ENCODE measurements around the gene SGCA.

Gene SGCA

DNA sequence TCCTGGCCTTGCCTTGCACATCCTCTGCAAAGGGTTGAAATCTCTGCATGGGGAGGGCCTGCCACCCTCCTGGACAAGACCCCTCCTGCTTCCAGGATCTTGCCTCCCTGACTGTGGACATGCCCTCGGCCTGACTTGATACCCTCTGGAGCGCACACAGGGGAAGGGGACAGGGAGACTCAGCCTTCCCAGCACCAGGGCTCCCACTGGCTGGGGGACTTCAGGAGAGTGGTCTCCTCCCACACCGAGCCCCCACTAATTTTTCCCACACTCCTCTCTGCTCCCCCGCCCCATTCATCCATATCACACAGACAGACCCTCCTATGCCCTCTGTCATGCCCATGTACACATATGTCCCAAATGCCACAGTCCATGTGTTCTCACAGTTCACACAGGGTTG is 14.3 kb downstream of the SGCA start:
- Histone ChIP-seq H3K4me3 (no peak overlapping the region), H3K9me3 (ENCODE audit: low read depth, low read length) (no peaks in the 10 kb centered on the region), H3K27ac (no peak overlapping the region), H3K9ac (ENCODE audit: insufficient read length) (no peak overlapping the region), H3K36me3 (ENCODE audit: insufficient read depth, low read length) (no peaks in the 10 kb centered on the region)
- no peak for DNase-seq (ENCODE audit: low read depth, low spot score)
- no peak for TF ChIP-seq EZH2 (IDR thresholded peaks at IDR 0.05)
- TF ChIP-seq FOXP2 (optimal IDR thresholded peaks at IDR 0.05; ENCODE audit: control extremely low read depth, extremely low read length, insufficient read depth) = no peak
- TF ChIP-seq POLR2AphosphoS5 (IDR thresholded peaks at IDR 0.05; ENCODE audit: borderline replicate concordance, low read depth, low read length) = no peak

DNA sequence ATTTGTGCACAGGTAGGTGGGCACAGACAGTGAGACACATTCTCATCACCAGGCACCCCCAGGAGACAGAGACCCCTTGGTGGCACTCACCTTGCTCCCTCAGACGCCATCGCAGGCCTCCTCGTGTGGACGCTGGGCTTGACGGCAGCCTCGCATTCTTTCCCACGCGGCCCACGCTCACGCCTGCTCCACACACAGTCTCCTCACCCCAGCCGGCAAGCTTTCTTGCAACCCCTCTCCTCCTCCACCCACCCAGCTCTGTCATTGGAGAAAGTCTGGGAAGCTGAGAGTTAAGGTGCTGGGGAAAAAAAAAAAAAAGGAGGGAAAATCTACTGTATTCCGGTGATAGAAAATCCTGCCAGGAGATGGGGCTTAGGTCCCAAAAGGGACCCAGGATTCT is 14.8 kb downstream of the SGCA start:
- DNase-seq (ENCODE audit: low read depth, low spot score) = no peak
- no peak overlapping the region for H3K4me3 ChIP-seq
- H3K36me3 ChIP-seq (ENCODE audit: insufficient read depth, low read length) = no peaks in the 10 kb centered on the region
- H3K27ac ChIP-seq = no peak overlapping the region
- TF ChIP-seq FOXP2 (optimal IDR thresholded peaks at IDR 0.05; ENCODE audit: control extremely low read depth, extremely low read length, insufficient read depth) = no peak
- no peak for TF ChIP-seq POLR2AphosphoS5 (IDR thresholded peaks at IDR 0.05; ENCODE audit: borderline replicate concordance, low read depth, low read length)
- no peak for TF ChIP-seq EZH2 (IDR thresholded peaks at IDR 0.05)
- H3K9me3 ChIP-seq (ENCODE audit: low read depth, low read length) = no peaks in the 10 kb centered on the region
- no peak overlapping the region for H3K9ac ChIP-seq (ENCODE audit: insufficient read length)

DNA sequence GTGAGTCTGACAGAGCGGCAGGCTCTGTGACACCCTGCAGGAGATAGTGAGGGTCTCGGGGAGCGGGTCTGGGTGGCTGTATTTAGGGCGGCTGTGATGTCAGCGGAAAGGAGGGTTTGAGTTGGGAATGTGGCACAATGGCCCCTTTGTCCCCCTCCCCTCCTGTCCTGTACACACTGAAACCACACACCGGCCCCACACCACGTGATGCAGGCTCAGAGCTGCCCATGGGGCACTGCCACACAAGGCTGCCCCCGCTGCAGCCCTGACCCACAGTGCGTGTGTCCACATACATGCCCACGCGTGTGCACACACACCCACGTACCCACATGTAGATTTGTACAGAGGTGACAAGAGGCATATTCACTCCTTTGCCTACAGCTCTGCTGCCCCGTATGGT is 15.3 kb downstream of the SGCA start:
- Histone ChIP-seq H3K27ac (no peak overlapping the region), H3K4me3 (no peak overlapping the region), H3K36me3 (ENCODE audit: insufficient read depth, low read length) (no peaks in the 10 kb centered on the region; the same call in 1 of the 2 replicates), H3K9ac (ENCODE audit: insufficient read length) (no peak overlapping the region), H3K9me3 (ENCODE audit: low read depth, low read length) (no peaks in the 10 kb centered on the region)
- TF ChIP-seq EZH2 (IDR thresholded peaks at IDR 0.05) (no peak), POLR2AphosphoS5 (IDR thresholded peaks at IDR 0.05; ENCODE audit: borderline replicate concordance, low read depth, low read length) (no peak), FOXP2 (optimal IDR thresholded peaks at IDR 0.05; ENCODE audit: control extremely low read depth, extremely low read length, insufficient read depth) (no peak)
- no peak for DNase-seq (ENCODE audit: low read depth, low spot score)

DNA sequence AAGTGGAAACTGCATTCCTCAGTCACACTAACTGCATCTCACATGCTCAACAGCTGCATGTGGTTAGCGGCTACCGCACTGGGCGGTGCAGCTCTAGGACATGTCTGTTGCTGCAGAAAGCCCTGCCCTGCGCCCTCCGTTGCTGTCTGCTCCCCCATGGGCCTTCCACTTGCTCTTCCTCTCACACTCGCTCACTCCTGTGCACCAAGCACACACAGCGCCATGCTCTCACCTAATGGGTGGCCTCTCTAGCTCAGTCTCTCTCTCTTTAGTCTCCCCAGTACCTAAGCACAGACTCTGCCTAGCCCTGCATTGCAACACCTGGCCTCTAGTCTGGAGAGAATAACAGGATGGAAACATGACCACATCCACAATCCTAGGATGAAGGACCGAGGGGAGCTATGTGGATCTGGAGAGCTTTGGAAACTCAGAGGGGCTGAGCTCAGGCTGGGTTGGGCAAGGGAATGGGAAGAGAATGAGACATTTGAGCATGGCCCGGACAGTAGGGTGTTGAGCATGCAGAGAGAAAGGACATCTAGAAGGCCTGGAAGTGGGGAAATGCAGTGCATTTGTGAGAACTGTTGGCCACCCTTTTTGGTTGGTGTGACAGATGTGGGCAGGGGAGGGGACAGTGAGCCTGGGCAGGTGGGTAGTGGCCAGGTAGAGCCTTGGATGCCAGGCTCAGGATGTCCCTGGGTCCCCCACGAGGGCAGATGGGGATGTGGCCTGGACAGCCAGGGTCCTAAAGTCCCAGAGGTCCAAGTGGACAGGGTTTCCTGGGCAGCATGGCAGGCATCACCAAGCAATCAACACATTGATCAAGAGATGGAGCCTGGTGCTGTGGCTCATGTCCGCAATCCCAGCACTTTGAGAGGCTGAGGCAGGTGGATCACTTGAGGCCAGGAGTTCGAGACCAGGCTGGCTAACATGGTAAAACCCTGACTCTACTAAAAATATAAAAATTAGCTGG is 16.1 kb downstream of the SGCA start:
- H3K9ac ChIP-seq (ENCODE audit: insufficient read length) = no peak overlapping the region
- no peak for TF ChIP-seq FOXP2 (optimal IDR thresholded peaks at IDR 0.05; ENCODE audit: control extremely low read depth, extremely low read length, insufficient read depth)
- TF ChIP-seq EZH2 (IDR thresholded peaks at IDR 0.05) = no peak
- no peak overlapping the region for H3K4me3 ChIP-seq
- H3K27ac ChIP-seq = no peak overlapping the region
- no peaks in the 10 kb centered on the region for H3K9me3 ChIP-seq (ENCODE audit: low read depth, low read length)
- no peaks in the 10 kb centered on the region; the same call in 1 of the 2 replicates for H3K36me3 ChIP-seq (ENCODE audit: insufficient read depth, low read length)
- DNase-seq (ENCODE audit: low read depth, low spot score) = no peak

DNA sequence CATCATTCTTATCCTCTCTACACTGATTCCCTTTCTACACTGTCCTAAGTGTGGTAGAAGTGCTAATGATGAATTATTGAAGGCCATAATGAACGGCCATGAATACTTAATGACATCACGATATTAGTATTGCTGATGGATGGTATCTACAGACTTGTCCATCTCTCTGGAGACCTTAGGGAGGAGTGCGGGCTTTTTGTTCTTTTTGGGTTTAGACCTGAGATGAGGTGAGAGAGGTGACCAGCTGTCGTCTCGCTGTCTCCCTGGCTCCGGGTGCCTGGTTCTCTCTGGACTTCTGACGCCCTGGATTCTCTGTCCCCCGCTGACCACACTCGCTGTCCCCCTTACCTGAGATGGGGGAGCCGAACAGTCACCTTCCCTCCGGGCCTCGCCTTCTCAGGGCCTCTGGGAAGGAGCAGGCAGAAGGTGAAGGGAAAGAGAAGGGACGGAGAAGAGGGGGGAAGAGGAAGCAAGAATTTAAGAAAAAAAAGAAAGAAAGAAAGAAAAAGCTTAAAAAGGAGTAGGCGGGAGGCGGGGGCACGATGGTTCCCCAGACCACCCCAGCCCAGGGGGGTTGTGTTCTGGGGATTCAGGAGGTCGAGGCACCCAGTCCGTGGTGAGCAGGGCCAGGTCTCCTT is 17.1 kb downstream of the SGCA start:
- Histone ChIP-seq H3K9me3 (ENCODE audit: low read depth, low read length) (no peaks in the 10 kb centered on the region), H3K27ac (no peak overlapping the region), H3K36me3 (ENCODE audit: insufficient read depth, low read length) (no peaks in the 10 kb centered on the region; the same call in 1 of the 2 replicates), H3K4me3 (no peak overlapping the region), H3K9ac (ENCODE audit: insufficient read length) (no peak overlapping the region)
- no peak for TF ChIP-seq FOXP2 (optimal IDR thresholded peaks at IDR 0.05; ENCODE audit: control extremely low read depth, extremely low read length, insufficient read depth)
- no peak for DNase-seq (ENCODE audit: low read depth, low spot score)

DNA sequence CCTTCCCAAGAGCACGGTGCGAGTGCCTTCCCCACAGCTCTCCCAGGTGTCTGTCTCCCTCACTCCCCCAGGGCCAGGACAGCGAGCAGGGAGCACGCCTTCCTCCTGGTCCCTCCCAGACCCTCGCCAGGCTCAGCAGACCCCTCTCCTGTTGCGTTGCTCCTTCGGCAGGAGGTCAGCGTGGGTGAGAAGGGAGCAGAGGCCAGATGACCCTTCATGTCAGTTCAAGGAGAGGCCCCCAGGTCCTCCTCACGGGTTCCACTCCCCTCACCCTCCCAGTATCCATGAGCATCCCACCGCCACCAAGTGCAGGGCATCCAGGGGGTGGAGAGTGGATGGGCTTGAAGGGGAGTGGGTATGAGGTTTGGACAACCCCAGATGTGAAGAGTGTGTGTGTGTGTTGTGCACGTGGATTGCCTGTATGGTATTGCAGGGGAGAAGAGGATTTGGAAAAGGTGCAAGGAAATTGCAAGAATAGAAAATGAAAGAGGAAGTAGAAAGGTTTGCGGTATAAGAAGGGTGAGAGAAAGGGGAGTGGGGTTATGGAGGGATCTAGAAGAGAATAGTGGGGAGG is 17.7 kb downstream of the SGCA start:
- H3K27ac ChIP-seq = no peak overlapping the region
- no peak for DNase-seq (ENCODE audit: low read depth, low spot score)
- H3K4me3 ChIP-seq = no peak overlapping the region
- H3K36me3 ChIP-seq (ENCODE audit: insufficient read depth, low read length) = no peaks in the 10 kb centered on the region; the same call in 1 of the 2 replicates
- no peaks in the 10 kb centered on the region for H3K9me3 ChIP-seq (ENCODE audit: low read depth, low read length)
- H3K9ac ChIP-seq (ENCODE audit: insufficient read length) = no peak overlapping the region
- TF ChIP-seq EZH2 (IDR thresholded peaks at IDR 0.05) (no peak), POLR2AphosphoS5 (IDR thresholded peaks at IDR 0.05; ENCODE audit: borderline replicate concordance, low read depth, low read length) (no peak), FOXP2 (optimal IDR thresholded peaks at IDR 0.05; ENCODE audit: control extremely low read depth, extremely low read length, insufficient read depth) (no peak)

DNA sequence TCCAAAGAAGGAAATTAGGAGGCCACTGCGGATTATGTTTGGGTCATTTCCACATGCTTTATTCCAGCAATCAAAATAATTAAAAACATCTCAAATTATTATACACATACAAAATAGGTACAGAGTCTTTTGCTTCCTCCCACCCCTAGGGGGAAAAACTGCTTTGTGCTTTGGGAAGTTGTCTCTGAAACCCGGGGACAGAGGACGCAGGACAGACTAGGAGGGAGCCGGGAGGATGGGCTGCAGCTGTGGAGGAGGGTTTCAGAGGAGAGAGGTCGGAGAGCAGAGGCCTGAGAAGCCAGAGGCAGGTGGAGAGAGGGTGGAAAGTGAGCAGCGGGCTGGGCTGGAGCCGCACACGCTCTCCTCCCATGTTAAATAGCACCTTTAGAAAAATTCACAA is 18.3 kb downstream of the SGCA start:
- TF ChIP-seq EZH2 (IDR thresholded peaks at IDR 0.05) (no peak), POLR2AphosphoS5 (IDR thresholded peaks at IDR 0.05; ENCODE audit: borderline replicate concordance, low read depth, low read length) (no peak), FOXP2 (optimal IDR thresholded peaks at IDR 0.05; ENCODE audit: control extremely low read depth, extremely low read length, insufficient read depth) (no peak)
- no peak for DNase-seq (ENCODE audit: low read depth, low spot score)
- Histone ChIP-seq H3K27ac (no peak overlapping the region), H3K9me3 (ENCODE audit: low read depth, low read length) (no peaks in the 10 kb centered on the region), H3K4me3 (no peak overlapping the region), H3K36me3 (ENCODE audit: insufficient read depth, low read length) (no peaks in the 10 kb centered on the region; the same call in 1 of the 2 replicates), H3K9ac (ENCODE audit: insufficient read length) (no peak overlapping the region)

DNA sequence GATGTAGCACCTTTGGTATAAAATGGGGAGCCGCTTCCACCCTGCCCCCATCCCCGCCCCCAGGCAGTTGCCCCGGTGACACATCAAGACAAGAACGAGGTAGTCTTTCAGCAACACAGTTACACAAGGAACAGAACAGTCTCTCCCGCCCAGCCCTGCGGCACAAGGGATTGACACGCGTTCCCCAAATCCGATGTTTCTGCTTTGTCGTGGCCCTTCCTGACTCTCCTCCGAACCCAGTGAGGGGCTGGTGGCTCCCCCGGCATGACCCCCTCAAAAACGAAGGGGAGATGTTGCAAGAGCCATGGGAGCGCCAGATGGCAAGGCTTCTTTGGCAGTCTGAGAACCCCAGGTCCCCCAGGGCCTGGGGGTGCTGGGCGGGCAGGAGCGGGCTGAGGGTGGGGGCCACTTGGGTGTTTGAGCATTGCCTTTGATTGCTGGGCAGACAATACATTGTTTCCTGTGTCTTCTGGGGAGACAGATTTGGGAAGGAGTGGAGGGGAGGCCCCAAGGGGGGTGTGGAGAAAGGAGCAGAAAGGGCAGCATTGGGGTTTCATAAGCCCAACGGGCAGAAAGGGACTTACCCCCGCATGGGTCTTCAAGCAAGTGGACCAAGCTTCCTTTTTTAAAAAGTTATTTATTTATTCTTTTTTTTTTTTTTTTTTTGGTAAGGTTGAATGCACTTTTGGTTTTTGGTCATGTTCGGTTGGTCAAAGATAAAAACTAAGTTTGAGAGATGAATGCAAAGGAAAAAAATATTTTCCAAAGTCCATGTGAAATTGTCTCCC is 19.0 kb downstream of the SGCA start:
- DNase-seq (ENCODE audit: low read depth, low spot score) = no peak
- no peaks in the 10 kb centered on the region for H3K9me3 ChIP-seq (ENCODE audit: low read depth, low read length)
- H3K4me3 ChIP-seq = no peak overlapping the region
- H3K9ac ChIP-seq (ENCODE audit: insufficient read length) = no peak overlapping the region
- no peaks in the 10 kb centered on the region; the same call in 1 of the 2 replicates for H3K36me3 ChIP-seq (ENCODE audit: insufficient read depth, low read length)
- TF ChIP-seq FOXP2 (optimal IDR thresholded peaks at IDR 0.05; ENCODE audit: control extremely low read depth, extremely low read length, insufficient read depth) (no peak), POLR2AphosphoS5 (IDR thresholded peaks at IDR 0.05; ENCODE audit: borderline replicate concordance, low read depth, low read length) (no peak), EZH2 (IDR thresholded peaks at IDR 0.05) (no peak)
- H3K27ac ChIP-seq = no peak overlapping the region
